ENCODE measurements around the gene CREG2. TPM values are rescaled to one million over a fixed set of nuclear protein-coding genes. Genes with fewer than 3 reads are reported as not detected.

Gene CREG2
- total RNA-seq, 1 experiment from 2014 or later: not detected

DNA sequence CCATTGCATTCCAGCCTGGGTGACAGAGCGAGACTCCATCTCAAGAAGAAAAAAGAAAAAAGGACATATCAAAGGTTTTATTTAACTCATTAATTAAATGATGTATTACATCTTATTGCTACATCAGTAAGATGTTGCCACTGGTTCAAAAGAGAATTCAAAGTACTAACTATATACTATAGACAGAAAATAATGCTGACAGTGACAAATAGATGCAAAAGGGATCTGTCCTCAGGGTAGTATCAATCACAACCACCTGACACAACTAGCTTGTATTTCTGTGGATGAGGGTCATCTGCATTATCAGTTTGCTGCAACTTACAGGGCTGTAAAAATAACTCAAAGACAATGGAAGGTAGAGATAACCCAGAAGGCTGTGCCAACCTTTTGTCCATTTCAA, 16.4 kb upstream of the CREG2 start:
- ChIA-PET CTCF (interaction anchor here (0.6 kb wide), 1 partner anchor 430 kb away, joined by 3 read pairs; no protein-coding TSS in a partner anchor), POLR2A (interaction anchor here (0.6 to 0.7 kb wide), 2 partner anchors 16 to 150 kb away, joined by 3 read pairs; no protein-coding TSS in a partner anchor)
- DNase-seq (ENCODE audit: unreplicated experiment): no peak
- Mint-ChIP-seq H3K9me3 (ENCODE audit: unreplicated experiment) (no peaks in the 10 kb centered on the region), H3K4me3 (ENCODE audit: unreplicated experiment) (no peak overlapping the region), H3K27ac (ENCODE audit: low read depth, unreplicated experiment) (no peak overlapping the region), H3K36me3 (ENCODE audit: insufficient read depth, unreplicated experiment) (peaks cover under 1% of the 10 kb centered on the region), H3K4me1 (ENCODE audit: insufficient read depth, unreplicated experiment) (peaks cover 14% of the 10 kb centered on the region), H3K27me3 (ENCODE audit: insufficient read depth, unreplicated experiment) (no peaks in the 10 kb centered on the region)
- no TSS peak for BruUV-seq (replicated peaks)
- intact Hi-C loops (cut with micrococcal nuclease): no loop called here
- TF ChIP-seq, protein P1, sequence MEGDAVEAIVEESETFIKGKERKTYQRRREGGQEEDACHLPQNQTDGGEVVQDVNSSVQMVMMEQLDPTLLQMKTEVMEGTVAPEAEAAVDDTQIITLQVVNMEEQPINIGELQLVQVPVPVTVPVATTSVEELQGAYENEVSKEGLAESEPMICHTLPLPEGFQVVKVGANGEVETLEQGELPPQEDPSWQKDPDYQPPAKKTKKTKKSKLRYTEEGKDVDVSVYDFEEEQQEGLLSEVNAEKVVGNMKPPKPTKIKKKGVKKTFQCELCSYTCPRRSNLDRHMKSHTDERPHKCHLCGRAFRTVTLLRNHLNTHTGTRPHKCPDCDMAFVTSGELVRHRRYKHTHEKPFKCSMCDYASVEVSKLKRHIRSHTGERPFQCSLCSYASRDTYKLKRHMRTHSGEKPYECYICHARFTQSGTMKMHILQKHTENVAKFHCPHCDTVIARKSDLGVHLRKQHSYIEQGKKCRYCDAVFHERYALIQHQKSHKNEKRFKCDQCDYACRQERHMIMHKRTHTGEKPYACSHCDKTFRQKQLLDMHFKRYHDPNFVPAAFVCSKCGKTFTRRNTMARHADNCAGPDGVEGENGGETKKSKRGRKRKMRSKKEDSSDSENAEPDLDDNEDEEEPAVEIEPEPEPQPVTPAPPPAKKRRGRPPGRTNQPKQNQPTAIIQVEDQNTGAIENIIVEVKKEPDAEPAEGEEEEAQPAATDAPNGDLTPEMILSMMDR (IDR thresholded peaks at IDR 0.05; ENCODE audit: unreplicated experiment): no peak

DNA sequence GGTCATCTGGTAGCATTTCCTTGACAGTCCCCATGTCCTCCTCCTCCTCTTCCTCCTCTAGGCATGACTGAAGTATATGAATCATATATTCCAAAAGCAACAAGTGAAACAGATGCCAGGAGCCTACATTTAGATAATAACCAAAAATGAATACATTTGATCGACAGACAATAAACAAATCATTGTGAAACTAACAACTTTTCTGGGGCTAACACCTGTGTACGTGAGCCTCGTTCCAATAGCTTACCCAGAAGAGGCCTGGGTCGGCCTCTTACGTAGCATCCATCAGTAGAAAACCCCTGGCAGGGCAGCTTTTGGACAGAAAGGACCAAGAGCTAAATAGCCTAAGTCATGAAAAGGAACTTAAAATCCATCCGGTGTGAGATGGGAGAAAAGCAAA, 15.3 kb upstream of the CREG2 start:
- POLR2A ChIA-PET: interaction anchor here (0.7 to 1.3 kb wide), 2 partner anchors 52 to 144 kb away, joined by 3 read pairs; no protein-coding TSS in a partner anchor
- no peak for DNase-seq (ENCODE audit: unreplicated experiment)
- Mint-ChIP-seq H3K27me3 (ENCODE audit: insufficient read depth, unreplicated experiment) (no peaks in the 10 kb centered on the region), H3K4me1 (ENCODE audit: insufficient read depth, unreplicated experiment) (peaks cover 14% of the 10 kb centered on the region), H3K4me3 (ENCODE audit: unreplicated experiment) (no peak overlapping the region), H3K27ac (ENCODE audit: low read depth, unreplicated experiment) (no peak overlapping the region), H3K36me3 (ENCODE audit: insufficient read depth, unreplicated experiment) (no peaks in the 10 kb centered on the region), H3K9me3 (ENCODE audit: unreplicated experiment) (no peaks in the 10 kb centered on the region)
- TF ChIP-seq, protein P1 (IDR thresholded peaks at IDR 0.05; ENCODE audit: unreplicated experiment): no peak
- no TSS peak for BruUV-seq (replicated peaks)
- CTCF ChIA-PET: interaction anchor here (0.6 to 0.8 kb wide), 2 partner anchors 61 to 113 kb away, joined by 3 read pairs; no protein-coding TSS in a partner anchor
- intact Hi-C loops (cut with micrococcal nuclease): no loop called here

DNA sequence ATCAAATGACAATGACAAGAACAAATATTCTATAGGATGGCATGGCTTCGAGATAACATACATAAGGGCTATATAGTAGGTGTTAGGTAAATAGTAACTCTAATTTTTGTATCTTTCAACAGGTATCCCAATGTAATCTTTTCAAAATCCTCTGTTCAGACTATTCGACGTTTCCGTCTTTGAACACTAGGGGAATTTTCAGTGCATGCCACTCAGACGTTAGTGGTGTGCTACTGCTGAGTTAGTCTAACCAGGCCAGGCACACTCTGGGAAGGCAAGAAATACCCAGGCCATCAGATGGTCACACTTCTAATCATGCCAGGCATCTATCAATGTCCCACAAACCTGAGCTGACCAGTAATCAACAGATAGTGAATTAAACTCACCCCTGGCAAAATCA, 14.6 kb upstream of the CREG2 start:
- BruUV-seq (replicated peaks): no TSS peak
- DNase-seq (ENCODE audit: unreplicated experiment): no peak
- Mint-ChIP-seq H3K9me3 (ENCODE audit: unreplicated experiment) (no peaks in the 10 kb centered on the region), H3K27ac (ENCODE audit: low read depth, unreplicated experiment) (no peak overlapping the region), H3K36me3 (ENCODE audit: insufficient read depth, unreplicated experiment) (no peaks in the 10 kb centered on the region), H3K4me3 (ENCODE audit: unreplicated experiment) (no peak overlapping the region), H3K27me3 (ENCODE audit: insufficient read depth, unreplicated experiment) (no peaks in the 10 kb centered on the region), H3K4me1 (ENCODE audit: insufficient read depth, unreplicated experiment) (peaks cover 14% of the 10 kb centered on the region)
- intact Hi-C loops (cut with micrococcal nuclease): no loop called here
- CTCF ChIA-PET: interaction anchor here (1.2 kb wide), 1 partner anchor 63 kb away, joined by 3 read pairs; no protein-coding TSS in a partner anchor
- TF ChIP-seq, protein P1 (IDR thresholded peaks at IDR 0.05; ENCODE audit: unreplicated experiment): no peak
- POLR2A ChIA-PET: interaction anchor here (1.2 to 1.3 kb wide), 2 partner anchors 9 to 52 kb away, joined by 3 read pairs; no protein-coding TSS in a partner anchor

DNA sequence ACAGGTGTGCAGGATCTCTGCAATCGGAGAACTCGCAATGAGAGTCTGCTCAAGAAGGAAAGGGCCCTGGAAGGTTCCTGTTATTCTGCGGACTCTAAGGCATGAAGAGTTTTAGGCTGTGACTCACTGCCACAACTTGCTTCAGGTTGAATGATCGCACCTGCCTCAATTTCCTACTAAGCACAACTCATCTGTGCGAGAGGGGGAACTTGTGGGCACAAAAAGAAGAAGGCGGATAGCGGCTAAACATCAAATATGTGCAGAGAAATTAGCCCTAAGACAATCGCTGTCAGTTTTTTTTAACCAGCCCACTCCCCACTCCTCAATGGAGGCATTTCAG, 14.0 kb upstream of the CREG2 start:
- H3K27ac Mint-ChIP-seq (ENCODE audit: low read depth, unreplicated experiment): no peak overlapping the region
- H3K4me1 Mint-ChIP-seq (ENCODE audit: insufficient read depth, unreplicated experiment): peaks cover 15% of the 10 kb centered on the region
- intact Hi-C loops (cut with micrococcal nuclease): no loop called here
- POLR2A ChIA-PET: interaction anchor here (1.2 kb wide), 1 partner anchor 10 kb away, joined by 3 read pairs; no protein-coding TSS in a partner anchor
- no TSS peak for BruUV-seq (replicated peaks)
- CTCF ChIA-PET: interaction anchor here (1.2 kb wide), 1 partner anchor 62 kb away, joined by 3 read pairs; no protein-coding TSS in a partner anchor
- no peaks in the 10 kb centered on the region for H3K27me3 Mint-ChIP-seq (ENCODE audit: insufficient read depth, unreplicated experiment)
- DNase-seq (ENCODE audit: unreplicated experiment): no peak
- H3K4me3 Mint-ChIP-seq (ENCODE audit: unreplicated experiment): no peak overlapping the region
- TF ChIP-seq, protein P1 (IDR thresholded peaks at IDR 0.05; ENCODE audit: unreplicated experiment): no peak
- H3K36me3 Mint-ChIP-seq (ENCODE audit: insufficient read depth, unreplicated experiment): no peaks in the 10 kb centered on the region
- H3K9me3 Mint-ChIP-seq (ENCODE audit: unreplicated experiment): no peaks in the 10 kb centered on the region
